Activated CD4-positive, alpha-beta T cell treated with anti-CD3 and anti-CD28 coated beads, Interleukin-2, amount 50 U/mL, for 24 hours (primary cell): ENCODE measurements around the gene KPTN.
A peak's percentile ranks its signal among the peaks of the same experiment; 100 is the strongest.

Experiments used
- DNase-seq, 2 donors: peaks; one replicate each; pipeline ENCODE4 v3.0.0-alpha.2; 2020; ENCODE audit warnings: low read depth in 1 of 2, low spot score in 1 of 2

Gene KPTN

GRCh38 chr19:47483800-47484690, at the start of gene KPTN:
Gene KPTN (minus strand): TSS chr19:47484219. CDS start chr19:47484160, 59 bp downstream.
- peak; percentile 86 to 87 for DNase-seq

GRCh38 chr19:47531640-47532387, 47.8 kb upstream of the KPTN start:
- DNase-seq = no peak

- no peak for DNase-seq
Observed at GRCh38 chr19:47529018-47529742, 45.2 kb upstream of the KPTN start.

GRCh38 chr19:47526798-47527197, 42.8 kb upstream of the KPTN start:
- DNase-seq = no peak

GRCh38 chr19:47523473-47523872, 39.5 kb upstream of the KPTN start:
- DNase-seq = no peak

GRCh38 chr19:47521473-47522180, 37.6 kb upstream of the KPTN start:
- no peak for DNase-seq

- no peak for DNase-seq
Observed at GRCh38 chr19:47520839-47521238, 36.8 kb upstream of the KPTN start.

GRCh38 chr19:47520343-47520806, 36.4 kb upstream of the KPTN start:
- DNase-seq = no peak

GRCh38 chr19:47518854-47519253, 34.8 kb upstream of the KPTN start:
- no peak for DNase-seq

- DNase-seq = peak in 1 of 2 donors; percentile 35
Observed at GRCh38 chr19:47518139-47518538, 34.1 kb upstream of the KPTN start.

GRCh38 chr19:47514869-47515588, 31.0 kb upstream of the KPTN start, which contains the start of gene NAPA:
Gene NAPA (minus strand): TSS chr19:47515063. CDS start chr19:47514940, 123 bp downstream.
- DNase-seq = peak; percentile 100

GRCh38 chr19:47514151-47514868, 30.3 kb upstream of the KPTN start:
- no peak for DNase-seq

GRCh38 chr19:47512948-47513319, 28.9 kb upstream of the KPTN start:
- DNase-seq = no peak

- DNase-seq = no peak
Observed at GRCh38 chr19:47512183-47512947, 28.3 kb upstream of the KPTN start.

GRCh38 chr19:47511681-47512080, 27.7 kb upstream of the KPTN start:
- no peak for DNase-seq

- no peak for DNase-seq
Observed at GRCh38 chr19:47511128-47511517, 27.1 kb upstream of the KPTN start.

GRCh38 chr19:47510516-47511127, 26.6 kb upstream of the KPTN start:
- DNase-seq = no peak

GRCh38 chr19:47509973-47510372, 26.0 kb upstream of the KPTN start:
- no peak for DNase-seq
